ENCODE measurements around the gene PDLIM4. TPM values are rescaled to one million over a fixed set of nuclear protein-coding genes. Genes with fewer than 3 reads are reported as not detected.

Gene PDLIM4
- total RNA-seq: under 1 TPM; 0.32 to 0.43 (median 0.35) TPM

GRCh38 chr5:132257131-132258101, at the start of gene PDLIM4:
PDLIM4 (plus strand) TSS chr5:132257696; CDS start chr5:132257735, 39 bp downstream.
- H3K9me3 Mint-ChIP-seq: no peaks in the 10 kb centered on the region
- H3K36me3 Mint-ChIP-seq (ENCODE audit: insufficient read depth): no peaks in the 10 kb centered on the region
- no peak within 1 kb of the TSS for H3K4me3 Mint-ChIP-seq
- no peak for ATAC-seq
- no peak for DNase-seq
- H3K4me1 Mint-ChIP-seq (ENCODE audit: low read depth): peaks cover 9% of the 10 kb centered on the region
- peaks cover 17% of the 10 kb centered on the region for H3K27me3 Mint-ChIP-seq (ENCODE audit: low read depth)

- H3K4me3 Mint-ChIP-seq: no peak overlapping the region
- no peak for ATAC-seq
- H3K36me3 Mint-ChIP-seq (ENCODE audit: insufficient read depth): no peaks in the 10 kb centered on the region
- H3K9me3 Mint-ChIP-seq: no peaks in the 10 kb centered on the region
- DNase-seq: no peak
- no peaks in the 10 kb centered on the region for H3K27me3 Mint-ChIP-seq (ENCODE audit: low read depth)
- no peaks in the 10 kb centered on the region for H3K4me1 Mint-ChIP-seq (ENCODE audit: low read depth)
Observed at GRCh38 chr5:132207778-132208177, 49.7 kb upstream of the PDLIM4 start.

- H3K36me3 Mint-ChIP-seq (ENCODE audit: insufficient read depth): no peaks in the 10 kb centered on the region
- DNase-seq (no peak), ATAC-seq (no peak)
- no peaks in the 10 kb centered on the region for H3K4me1 Mint-ChIP-seq (ENCODE audit: low read depth)
- no peaks in the 10 kb centered on the region for H3K27me3 Mint-ChIP-seq (ENCODE audit: low read depth)
- no peak overlapping the region for H3K4me3 Mint-ChIP-seq
- H3K9me3 Mint-ChIP-seq: no peaks in the 10 kb centered on the region
Observed at GRCh38 chr5:132209131-132209530, 48.4 kb upstream of the PDLIM4 start.

- Mint-ChIP-seq H3K4me1 (ENCODE audit: low read depth) (no peaks in the 10 kb centered on the region), H3K9me3 (no peaks in the 10 kb centered on the region), H3K4me3 (no peak overlapping the region), H3K27me3 (ENCODE audit: low read depth) (no peaks in the 10 kb centered on the region), H3K36me3 (ENCODE audit: insufficient read depth) (no peaks in the 10 kb centered on the region)
- ATAC-seq: no peak
- no peak for DNase-seq
Observed at GRCh38 chr5:132209901-132210545, 47.5 kb upstream of the PDLIM4 start.

- no peak for ATAC-seq
Observed at GRCh38 chr5:132210944-132211343, 46.6 kb upstream of the PDLIM4 start.

GRCh38 chr5:132211787-132212186, 45.7 kb upstream of the PDLIM4 start:
- no peak for ATAC-seq
- Mint-ChIP-seq H3K9me3 (no peaks in the 10 kb centered on the region), H3K36me3 (ENCODE audit: insufficient read depth) (no peaks in the 10 kb centered on the region), H3K27me3 (ENCODE audit: low read depth) (no peaks in the 10 kb centered on the region), H3K4me1 (ENCODE audit: low read depth) (no peaks in the 10 kb centered on the region), H3K4me3 (no peak overlapping the region)
- no peak for DNase-seq

More at GRCh38 chr5:132210944-132211343, 46.6 kb upstream of the PDLIM4 start:
- H3K4me3 Mint-ChIP-seq: no peak overlapping the region
- no peaks in the 10 kb centered on the region for H3K9me3 Mint-ChIP-seq
- DNase-seq: no peak
- H3K4me1 Mint-ChIP-seq (ENCODE audit: low read depth): no peaks in the 10 kb centered on the region
- H3K36me3 Mint-ChIP-seq (ENCODE audit: insufficient read depth): no peaks in the 10 kb centered on the region
- H3K27me3 Mint-ChIP-seq (ENCODE audit: low read depth): no peaks in the 10 kb centered on the region

- Mint-ChIP-seq H3K9me3 (no peaks in the 10 kb centered on the region), H3K36me3 (ENCODE audit: insufficient read depth) (no peaks in the 10 kb centered on the region), H3K4me3 (no peak overlapping the region), H3K4me1 (ENCODE audit: low read depth) (no peaks in the 10 kb centered on the region), H3K27me3 (ENCODE audit: low read depth) (no peaks in the 10 kb centered on the region)
- DNase-seq: no peak
- ATAC-seq: no peak
Observed at GRCh38 chr5:132213666-132214065, 43.8 kb upstream of the PDLIM4 start.

GRCh38 chr5:132214491-132214890, 43.0 kb upstream of the PDLIM4 start:
- Mint-ChIP-seq H3K9me3 (no peaks in the 10 kb centered on the region), H3K27me3 (ENCODE audit: low read depth) (no peaks in the 10 kb centered on the region), H3K4me3 (no peak overlapping the region), H3K36me3 (ENCODE audit: insufficient read depth) (no peaks in the 10 kb centered on the region), H3K4me1 (ENCODE audit: low read depth) (no peaks in the 10 kb centered on the region)
- DNase-seq (no peak), ATAC-seq (no peak)

- Mint-ChIP-seq H3K4me3 (no peak overlapping the region), H3K4me1 (ENCODE audit: low read depth) (no peaks in the 10 kb centered on the region), H3K9me3 (no peaks in the 10 kb centered on the region), H3K36me3 (ENCODE audit: insufficient read depth) (no peaks in the 10 kb centered on the region), H3K27me3 (ENCODE audit: low read depth) (no peaks in the 10 kb centered on the region)
- DNase-seq (no peak), ATAC-seq (no peak)
Observed at GRCh38 chr5:132215329-132215728, 42.2 kb upstream of the PDLIM4 start.

GRCh38 chr5:132218321-132218720, 39.2 kb upstream of the PDLIM4 start:
- DNase-seq (no peak), ATAC-seq (no peak)
- Mint-ChIP-seq H3K4me3 (no peak overlapping the region), H3K4me1 (ENCODE audit: low read depth) (no peaks in the 10 kb centered on the region), H3K36me3 (ENCODE audit: insufficient read depth) (no peaks in the 10 kb centered on the region), H3K27me3 (ENCODE audit: low read depth) (no peaks in the 10 kb centered on the region), H3K9me3 (no peaks in the 10 kb centered on the region)

- no peak overlapping the region for H3K4me3 Mint-ChIP-seq
- no peaks in the 10 kb centered on the region for H3K9me3 Mint-ChIP-seq
- no peaks in the 10 kb centered on the region for H3K4me1 Mint-ChIP-seq (ENCODE audit: low read depth)
- H3K36me3 Mint-ChIP-seq (ENCODE audit: insufficient read depth): no peaks in the 10 kb centered on the region
- DNase-seq: no peak
- no peak for ATAC-seq
- no peaks in the 10 kb centered on the region for H3K27me3 Mint-ChIP-seq (ENCODE audit: low read depth)
Observed at GRCh38 chr5:132219289-132219970, 38.1 kb upstream of the PDLIM4 start.

- H3K4me1 Mint-ChIP-seq (ENCODE audit: low read depth): peaks cover under 1% of the 10 kb centered on the region
- H3K36me3 Mint-ChIP-seq (ENCODE audit: insufficient read depth): no peaks in the 10 kb centered on the region
- no peaks in the 10 kb centered on the region for H3K27me3 Mint-ChIP-seq (ENCODE audit: low read depth)
Observed at GRCh38 chr5:132219981-132220380, 37.5 kb upstream of the PDLIM4 start.

GRCh38 chr5:132220491-132220890, 37.0 kb upstream of the PDLIM4 start:
- no peaks in the 10 kb centered on the region for H3K9me3 Mint-ChIP-seq
- ATAC-seq: no peak
- DNase-seq: no peak
- no peaks in the 10 kb centered on the region for H3K36me3 Mint-ChIP-seq (ENCODE audit: insufficient read depth)
- H3K4me3 Mint-ChIP-seq: no peak overlapping the region
- no peaks in the 10 kb centered on the region for H3K27me3 Mint-ChIP-seq (ENCODE audit: low read depth)
- H3K4me1 Mint-ChIP-seq (ENCODE audit: low read depth): peaks cover 5% of the 10 kb centered on the region

More at GRCh38 chr5:132219981-132220380, 37.5 kb upstream of the PDLIM4 start:
- H3K4me3 Mint-ChIP-seq: no peak overlapping the region
- no peaks in the 10 kb centered on the region for H3K9me3 Mint-ChIP-seq
- no peak for DNase-seq
- ATAC-seq: no peak

Data from activated T-cell treated with anti-CD3 and anti-CD28 coated beads, Interleukin-2, amount 50 U/mL, for 4 hours (primary cell).